DMS53 (cell line): ENCODE measurements around the gene ANKRD28.
"Not testable (repeated sequence)": the region's sequence is repeated elsewhere in the genome, so short reads cannot be mapped to it uniquely, and the experiment has no call there.

ENCODE experiments used
- DNase-seq: peaks from one replicate; lab custom pipeline; 2025; lab: John Stamatoyannopoulos, UW

ANKRD28 gene

DNA sequence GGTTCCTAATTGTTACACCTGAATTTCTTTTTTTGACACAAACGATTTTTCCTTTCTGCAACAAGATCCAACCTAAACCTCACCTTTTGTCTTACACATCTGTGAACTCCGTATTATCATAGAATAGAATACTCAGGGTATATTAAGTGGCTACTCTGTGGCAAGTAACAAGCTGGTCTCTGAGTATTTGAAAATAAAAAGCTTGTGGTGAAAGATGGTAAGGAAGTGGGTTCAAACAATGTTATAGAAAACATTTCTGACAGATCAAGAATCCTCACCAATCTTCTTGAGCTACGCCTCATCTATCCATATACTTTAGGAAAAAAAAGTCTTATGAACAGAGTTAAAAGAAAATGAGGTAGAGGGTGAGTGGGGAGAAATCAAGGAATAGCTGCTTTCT lies 3.5 kb upstream of the ANKRD28 start:
- DNase-seq, result no peak

DNA sequence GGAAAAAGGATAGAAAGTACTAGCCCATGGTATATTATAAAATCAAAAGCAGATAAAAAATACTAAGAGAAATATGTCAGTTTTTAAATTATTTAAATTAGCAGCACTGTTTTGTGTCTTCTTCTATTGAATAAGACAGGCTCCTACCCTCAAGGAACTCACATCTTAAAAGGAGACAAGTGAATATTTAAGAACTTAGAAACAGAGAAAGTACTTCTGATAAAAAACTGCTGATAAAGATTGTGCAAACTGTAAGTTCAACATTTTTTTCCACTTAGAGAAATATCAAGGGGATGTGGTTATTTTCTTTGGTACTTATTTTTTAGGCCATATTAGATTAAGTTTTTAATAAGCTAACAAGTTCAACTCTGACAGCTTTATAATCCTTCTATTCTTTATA lies 3.0 kb upstream of the ANKRD28 start:
- DNase-seq, result no peak

DNA sequence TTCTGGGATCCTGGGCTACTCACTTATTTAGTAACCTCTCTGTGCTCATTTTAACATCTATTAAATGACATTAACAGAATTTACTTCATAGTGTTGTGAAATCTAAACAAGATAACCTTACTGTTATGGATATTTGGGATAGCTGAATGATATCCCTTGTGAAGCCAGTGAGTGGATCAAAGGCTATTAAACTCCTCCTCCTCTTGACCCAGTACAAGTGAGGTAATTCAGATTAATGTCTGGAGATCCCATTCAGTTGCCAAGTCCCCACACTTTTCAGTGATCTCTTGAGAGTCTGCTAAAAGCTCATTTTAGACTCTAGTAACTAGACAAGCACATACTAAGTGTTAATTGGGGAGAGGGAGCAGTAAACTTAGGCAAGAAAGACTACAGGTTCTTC lies 2.5 kb upstream of the ANKRD28 start:
- DNase-seq, result no peak

DNA sequence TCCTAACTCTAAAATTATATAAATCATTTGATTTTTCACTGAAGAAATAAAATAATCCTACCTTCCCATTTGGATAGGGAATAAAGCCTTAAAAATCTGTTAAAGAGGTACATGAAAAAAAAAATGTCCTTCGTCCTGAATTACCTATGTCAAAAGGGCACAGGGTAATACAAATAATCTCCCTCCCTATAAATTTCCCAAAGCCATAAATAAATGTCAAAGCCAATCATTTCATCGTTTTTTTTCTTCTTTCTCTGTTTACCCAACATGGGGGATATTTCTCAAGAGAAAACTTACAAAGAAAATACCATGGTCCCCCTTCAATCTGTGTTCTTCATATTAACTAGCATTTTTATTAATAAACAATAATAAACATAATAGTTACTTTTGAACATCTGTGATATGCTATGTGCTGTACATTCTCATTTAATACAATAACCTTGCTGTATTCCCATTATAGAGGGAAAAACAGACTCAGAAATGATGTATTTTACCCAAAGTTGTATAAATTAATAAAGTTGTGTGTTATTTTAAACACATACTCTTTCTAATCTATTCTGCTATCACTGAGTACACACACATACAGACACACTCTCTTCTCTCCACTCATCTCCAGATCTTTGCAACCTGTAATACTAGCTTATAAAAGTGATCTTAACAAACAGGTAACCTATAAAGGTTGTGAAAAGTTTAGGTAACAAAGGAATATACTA lies 910 bp upstream of the ANKRD28 start:
- DNase-seq, result no peak

DNA sequence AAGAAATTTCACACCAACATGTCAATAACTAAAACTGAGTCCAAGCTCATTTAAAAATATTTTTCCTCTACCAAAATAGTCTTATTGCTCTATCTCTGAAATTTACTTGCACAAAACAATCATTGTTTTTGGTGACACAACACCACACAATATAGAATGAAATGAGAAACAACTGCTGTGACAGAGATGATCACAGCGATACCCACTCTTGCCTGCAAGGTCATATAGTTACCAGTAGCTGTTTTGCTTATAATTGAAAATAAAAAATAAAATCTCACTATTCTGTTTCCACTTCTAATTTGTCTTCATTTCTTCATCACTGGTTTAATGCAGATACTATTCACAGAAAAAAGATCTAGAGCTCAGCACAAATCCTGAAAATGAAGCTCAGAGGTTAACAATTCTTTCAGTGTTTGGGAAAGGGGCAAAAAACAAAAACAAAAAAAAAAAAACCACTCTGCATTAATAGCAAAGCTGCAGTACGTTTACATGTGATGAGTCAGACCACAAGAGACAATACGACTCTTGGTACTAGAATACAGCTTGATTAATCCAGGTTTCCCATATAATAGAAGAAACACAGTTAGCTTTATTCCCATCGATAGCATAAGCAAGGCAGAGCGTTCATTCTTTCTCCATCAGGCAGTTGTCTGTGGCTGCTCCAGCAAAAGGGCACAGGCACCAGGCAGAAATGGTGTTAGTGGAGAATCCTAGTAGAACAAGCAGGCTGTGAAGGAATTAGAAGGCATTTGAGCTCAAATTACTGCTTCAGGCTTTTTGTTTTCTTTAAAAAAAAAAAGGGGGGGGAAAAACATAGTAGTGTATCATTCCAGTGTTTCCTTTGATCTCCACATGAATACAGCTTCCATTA lies 773 bp downstream of the ANKRD28 start:
- peak; percentile 59 for DNase-seq

DNA sequence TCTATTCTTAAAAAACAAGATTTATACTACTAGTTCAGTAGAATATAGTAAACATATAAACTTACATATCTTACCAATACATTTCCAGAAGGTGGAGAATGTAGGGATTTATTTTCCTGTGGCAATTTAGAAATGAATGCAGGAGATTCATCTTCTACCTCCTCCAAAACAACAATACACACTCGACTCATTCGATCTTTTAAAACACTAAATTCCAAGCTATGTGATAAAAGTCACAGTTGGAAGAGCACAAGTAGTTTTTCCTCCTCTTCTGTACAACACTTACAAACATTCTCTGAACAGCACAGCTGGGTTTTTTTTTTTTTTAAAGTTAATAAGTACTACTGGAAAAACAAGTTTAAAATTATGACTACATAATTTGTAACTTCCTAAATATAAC lies 1.4 kb downstream of the ANKRD28 start:
- no peak for DNase-seq

DNA sequence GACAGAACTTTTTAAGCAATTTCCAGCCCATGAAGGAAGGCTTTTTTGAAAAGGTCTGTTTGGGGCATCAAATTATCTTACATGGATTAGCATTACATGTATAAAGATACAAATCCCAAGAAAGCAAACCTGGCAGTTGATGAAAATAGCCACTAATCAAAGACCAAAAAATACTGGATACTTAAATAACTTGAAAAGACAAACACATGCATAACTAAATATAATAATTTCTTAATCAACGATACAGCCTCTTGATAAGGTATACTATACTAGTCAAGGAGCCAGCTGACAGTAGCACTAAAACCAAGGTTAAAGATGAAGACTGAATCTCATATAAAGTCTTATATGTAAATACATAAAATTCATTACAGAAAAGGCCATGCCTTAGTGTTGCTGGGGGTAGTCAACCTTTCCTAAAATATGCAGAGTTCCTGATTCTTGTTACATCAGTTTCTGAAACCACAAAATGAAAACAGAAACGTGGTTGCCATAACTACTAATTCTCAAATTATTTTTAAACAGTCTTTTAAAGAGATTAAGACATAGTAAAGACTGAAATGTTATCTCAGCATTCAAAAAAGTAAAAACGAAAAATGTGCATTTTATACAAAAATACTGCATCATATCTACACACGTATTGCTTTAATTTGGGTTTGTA lies 2.0 kb downstream of the ANKRD28 start:
- DNase-seq, result no peak

DNA sequence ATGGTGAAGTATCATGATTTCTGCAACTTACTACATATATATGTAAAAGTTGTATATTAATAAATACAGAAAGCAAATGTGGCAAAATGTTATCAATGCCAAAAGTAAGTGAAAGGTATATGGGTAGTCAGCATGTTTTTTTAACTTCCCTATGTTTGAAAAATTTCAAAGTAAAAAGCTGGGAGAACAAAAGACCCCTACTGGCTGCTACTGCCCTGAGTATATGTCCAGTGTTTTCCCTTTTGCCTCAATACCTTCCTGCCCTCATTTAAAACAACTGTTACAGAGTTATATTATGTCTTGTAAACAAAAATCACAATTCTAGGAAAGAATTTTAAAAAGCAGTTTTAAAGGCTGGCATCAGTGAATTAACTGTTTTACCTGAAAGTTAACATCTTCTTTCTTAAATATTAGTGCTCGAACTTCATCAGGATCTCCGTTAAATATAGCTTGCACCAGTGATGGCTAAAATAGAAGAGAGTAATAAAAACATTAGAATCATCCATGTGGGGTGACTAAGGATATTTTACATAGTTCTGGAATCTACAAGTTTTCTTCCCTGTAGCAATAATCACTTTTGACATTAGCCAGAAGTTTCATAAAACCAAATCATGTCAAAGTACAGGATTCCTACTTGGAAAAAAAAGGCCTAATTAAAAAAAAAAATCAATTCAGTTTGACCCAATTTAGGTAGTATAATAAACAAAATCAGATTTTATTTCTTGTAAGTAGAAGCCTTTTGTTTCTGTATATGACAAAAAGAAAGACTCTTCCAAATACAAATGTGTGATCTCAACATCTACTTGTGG lies 2.7 kb downstream of the ANKRD28 start:
- DNase-seq, result no peak

DNA sequence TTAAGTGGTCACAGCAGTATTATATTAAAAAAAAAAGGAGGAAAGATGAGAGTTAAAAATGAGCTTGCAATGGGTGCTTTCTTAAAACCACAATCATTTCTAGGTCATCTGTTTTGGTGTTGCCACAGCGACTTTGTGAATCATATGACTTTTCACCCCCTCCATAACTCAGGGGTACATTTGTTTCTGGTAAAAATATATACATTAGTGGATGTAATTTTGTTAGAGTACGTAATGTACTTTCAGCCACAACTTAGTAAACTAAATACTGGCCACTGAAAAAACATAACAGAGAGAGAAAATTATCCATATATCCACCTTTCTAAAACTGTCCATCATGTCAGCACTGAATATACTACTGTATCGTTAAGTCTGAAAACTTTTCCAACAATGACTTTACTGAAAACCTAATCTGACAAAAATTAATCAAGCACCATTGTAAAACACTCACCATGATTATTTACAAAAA lies 3.4 kb downstream of the ANKRD28 start:
- no peak for DNase-seq

DNA sequence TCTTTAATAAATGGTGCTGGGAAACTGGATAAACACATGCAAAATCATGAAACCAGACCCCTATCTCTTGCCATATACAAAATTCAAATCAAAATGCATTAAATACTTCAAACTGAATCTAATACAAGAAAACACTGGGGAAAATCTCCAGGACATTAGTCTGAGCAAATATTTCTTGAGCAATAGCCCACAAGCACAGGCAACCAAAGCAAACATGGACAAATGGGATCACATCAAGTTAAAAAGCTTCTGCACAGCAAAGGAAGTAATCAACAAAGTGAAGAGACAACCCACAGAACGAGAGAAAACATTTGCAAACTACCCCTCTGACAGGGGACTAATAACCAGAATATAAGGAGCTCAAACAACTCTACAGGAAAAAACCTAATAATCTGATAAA lies 6.3 kb downstream of the ANKRD28 start:
- no peak for DNase-seq

DNA sequence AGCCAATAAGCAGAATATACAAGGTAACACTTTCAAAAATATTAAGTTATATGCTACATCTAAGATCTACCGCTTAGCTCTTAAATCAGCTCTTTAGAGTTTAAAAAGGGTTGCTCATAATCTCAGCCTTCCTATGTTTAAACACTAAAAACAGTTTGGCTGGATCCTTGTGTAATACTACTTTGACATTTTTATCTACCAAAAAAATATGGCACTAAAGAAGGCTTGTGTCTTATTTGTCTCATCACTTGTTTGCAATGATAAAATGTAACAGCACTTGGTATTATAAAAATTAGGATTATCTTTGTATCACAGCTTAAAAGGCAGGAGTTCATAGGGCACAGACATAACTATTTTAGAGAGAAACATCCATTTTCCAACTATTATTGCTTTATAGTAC lies 9.8 kb downstream of the ANKRD28 start:
- DNase-seq, result no peak

DNA sequence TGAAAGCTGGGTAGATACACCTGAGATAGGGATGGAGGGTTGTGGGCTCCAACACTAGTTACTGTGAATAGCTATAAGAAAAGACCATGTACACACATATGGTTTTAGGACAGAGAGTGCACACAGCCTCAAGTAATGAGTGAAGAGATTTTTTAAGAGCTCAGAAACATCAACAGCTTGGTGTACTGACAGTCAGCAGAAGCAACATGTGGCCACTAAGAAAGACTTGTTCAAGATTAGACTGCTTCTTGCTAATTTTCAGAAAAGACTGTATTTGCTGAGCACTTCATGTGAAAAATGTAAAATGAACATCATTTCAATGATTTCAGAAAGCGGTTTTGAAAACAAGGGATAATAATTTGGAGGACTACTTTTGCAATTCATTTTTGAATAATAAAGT lies 10.3 kb downstream of the ANKRD28 start:
- DNase-seq, result no peak

DNA sequence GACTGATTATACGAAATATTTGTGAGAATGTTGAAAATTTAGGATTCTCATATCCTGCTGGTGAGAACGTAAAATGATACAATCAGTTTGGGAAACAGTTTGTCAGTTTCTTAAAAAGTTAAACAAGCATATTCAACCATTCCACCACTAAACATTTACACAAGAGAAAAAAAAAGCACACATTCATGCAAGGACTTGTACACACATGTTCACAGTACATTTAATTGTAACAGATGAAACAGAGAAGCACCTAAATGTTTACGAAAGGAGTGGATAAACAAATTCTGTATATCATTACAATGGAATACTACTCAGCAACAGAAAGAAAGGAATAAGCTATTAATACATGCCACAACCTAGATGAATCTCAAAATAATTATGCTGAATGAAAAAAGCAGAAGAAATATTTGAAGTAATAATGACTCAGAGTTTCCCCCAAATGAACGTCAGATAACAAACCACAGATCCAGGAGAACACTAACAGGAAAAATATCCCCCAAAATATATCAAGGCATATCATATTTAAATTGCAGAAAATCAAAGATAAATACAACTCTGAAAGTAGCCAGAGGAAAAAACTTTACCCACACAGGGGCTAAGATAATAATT lies 14.3 kb downstream of the ANKRD28 start:
- DNase-seq, result no peak

DNA sequence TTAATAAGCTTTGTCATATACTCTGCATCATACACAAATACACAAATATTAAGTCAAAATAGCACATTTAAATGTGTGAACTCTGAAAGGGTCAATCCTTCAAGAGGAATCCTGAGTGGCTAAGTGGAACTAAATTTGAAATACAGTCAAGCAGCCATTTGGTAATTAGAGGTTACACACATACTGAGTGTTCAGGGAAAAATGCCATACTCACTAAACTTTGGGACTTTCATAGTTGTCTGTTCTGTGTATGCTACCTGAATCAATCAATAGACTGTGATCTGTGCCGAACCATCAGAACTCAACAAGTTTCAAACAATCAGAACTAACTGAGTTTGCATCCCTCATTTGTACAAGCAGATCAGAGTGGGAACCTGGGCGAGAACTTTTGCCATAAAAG lies 15.3 kb downstream of the ANKRD28 start:
- DNase-seq, result no peak

DNA sequence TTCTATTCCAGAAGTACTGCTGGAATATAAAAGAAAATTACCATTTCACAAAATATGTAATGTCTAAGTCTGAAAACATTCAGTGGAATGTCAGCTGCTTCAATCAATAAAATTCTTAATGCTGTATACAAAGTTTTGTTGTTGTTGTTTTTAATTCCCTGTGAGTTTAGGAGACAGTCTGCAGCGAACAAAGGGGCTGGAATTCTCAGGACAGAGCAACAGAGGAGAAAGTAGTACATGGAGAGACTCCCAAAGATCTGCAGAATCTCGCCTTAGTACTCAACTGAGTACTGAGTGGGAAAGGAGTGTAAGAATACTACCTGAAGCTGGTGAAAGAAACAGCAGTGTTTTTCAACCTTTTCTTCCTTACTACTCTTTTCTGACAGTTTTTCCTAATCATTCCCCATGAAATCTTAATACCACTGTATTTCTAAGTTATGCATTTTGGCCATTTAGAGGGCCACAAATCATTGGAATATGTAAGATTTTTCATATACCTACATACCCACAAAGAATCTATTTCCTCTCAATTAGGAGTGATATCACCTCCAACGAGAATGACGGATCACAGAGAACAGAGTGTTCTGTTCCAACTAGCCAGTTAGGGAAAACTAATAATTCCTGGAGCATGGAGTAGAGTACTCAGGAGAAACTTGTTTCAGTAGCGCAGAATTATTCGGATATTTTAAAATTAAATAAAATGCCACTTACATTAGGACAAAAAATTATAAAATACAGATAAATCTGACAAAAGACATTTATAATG lies 16.0 kb downstream of the ANKRD28 start:
- DNase-seq, result no peak

DNA sequence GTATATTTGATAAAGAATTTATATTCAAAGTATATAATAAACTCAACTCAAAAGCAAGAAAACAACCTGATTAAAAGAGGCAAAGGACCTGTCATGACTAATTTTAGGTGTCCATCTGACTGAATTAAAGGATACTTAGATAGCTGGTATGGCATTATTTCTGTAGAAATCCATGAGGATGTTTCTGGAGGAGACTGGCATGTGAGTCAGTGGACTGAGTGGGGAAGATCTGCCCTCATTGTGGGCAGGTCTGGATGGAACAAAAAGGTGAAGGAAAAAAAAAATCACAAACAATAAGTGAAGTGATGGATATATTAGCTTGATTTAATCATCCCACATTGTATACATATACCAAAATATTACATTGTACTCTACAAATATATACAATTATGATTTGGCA lies 16.6 kb downstream of the ANKRD28 start:
- DNase-seq, result no peak

DNA sequence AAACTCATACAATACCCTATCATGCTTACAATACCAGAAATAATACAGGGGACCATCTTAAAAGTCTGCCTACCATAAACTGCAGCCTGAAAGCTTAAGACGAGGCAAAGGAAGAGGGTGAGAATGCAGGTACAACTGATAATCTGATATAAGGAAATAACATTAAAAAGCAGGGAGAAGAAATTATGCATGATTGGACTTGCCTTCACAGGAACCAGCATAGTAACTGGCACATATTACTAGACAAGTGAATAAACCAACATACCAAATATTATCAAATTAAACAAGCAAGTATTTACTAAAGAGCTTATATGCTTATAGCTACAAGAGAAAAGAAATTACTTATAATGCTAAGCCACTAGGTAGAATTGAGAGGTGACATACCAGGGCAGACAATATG lies 18.7 kb downstream of the ANKRD28 start:
- no peak for DNase-seq

DNA sequence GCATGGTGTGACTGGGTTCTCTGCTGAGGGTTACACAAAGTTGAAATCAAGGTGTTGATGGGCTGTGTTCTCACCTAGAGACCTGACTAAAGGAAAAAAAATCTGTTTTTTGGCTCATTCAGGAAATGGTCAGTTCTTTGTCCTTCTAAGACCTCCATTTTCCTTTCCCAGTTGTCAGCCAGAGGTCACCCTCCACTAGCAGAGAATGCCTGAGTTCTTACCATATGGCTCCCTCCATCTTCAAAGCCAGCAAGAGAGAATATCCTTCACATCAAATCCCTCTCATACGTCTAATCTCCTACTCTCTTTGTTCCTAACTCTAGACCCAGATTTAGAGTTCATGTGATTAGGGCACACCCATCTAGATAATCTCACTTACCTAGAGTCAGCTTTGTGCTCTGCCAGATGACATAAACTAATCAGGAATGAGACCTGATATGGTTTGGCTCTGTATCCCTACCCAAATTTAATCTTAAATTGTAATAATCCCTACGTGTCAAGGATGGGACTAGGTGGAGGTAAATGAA lies 19.4 kb downstream of the ANKRD28 start:
- DNase-seq, result no peak

DNA sequence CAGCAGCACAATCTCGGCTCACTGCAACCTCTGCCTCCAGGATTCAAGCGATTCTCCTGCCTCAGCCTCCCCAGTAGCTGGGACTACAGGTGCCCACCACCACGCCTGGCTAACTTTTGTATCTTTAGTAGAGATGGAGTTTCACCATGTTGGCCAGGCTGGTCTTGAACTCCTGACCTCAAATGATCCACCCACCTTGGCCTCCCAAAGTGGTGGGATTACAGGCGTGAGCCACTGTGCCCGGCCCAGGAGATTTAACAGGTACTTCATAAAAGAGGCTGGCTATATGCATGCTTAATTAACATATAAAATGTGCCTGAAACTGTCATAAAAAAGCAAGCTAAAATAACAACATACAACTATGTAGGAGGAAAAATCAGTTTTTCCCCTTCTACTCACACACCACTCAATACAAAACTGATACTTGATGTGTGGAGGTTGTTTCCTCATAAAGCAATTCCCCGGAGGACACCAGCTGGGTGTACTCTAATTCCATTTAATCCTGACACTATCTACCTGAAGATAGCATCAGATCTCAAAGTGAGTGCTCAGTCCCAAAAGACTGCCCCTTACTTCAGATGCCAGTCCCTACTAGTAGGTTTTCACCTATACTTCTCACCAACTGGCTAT lies 22.7 kb downstream of the ANKRD28 start:
- DNase-seq, result not testable (repeated sequence)

DNA sequence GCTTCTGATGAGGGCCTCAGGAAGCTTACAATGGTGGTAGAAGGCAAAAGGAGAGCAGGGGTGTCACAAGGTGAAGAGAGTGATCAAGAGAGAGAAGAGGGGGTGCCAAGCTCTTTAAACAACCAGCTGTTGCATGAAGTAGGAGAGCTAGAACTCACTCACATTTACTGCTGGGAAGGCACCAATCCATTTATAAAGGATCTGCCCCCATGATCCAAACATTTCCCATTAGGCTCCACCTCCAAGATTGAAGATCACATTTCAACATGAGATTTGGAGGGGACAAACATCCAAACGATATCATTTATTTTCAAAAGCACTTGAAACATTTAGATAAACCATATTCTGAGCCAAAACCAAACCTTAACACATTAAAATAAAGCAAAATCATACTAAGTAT lies 26.3 kb downstream of the ANKRD28 start:
- DNase-seq, result no peak
